ENCODE results near the gene BACE1.

- TF ChIP-seq CTCF (IDR thresholded peaks at IDR 0.05): no peak
- no peak for TF ChIP-seq EZH2 (IDR thresholded peaks at IDR 0.05; ENCODE audit: borderline replicate concordance, insufficient read depth, low read depth, low read length, poor library complexity, severe bottlenecking)
Observed at GRCh38 chr11:117335399-117335798, 19.3 kb upstream of the BACE1 start.

Measured in B cell (primary cell).